GOT3 (cell line): Measurements from ENCODE around the gene R3HDM4.

Source experiments
- DNase-seq: peaks from one replicate; lab custom pipeline; 2025; ENCODE audit warnings: mixed read lengths; lab: John Stamatoyannopoulos, UW

Gene R3HDM4

DNA sequence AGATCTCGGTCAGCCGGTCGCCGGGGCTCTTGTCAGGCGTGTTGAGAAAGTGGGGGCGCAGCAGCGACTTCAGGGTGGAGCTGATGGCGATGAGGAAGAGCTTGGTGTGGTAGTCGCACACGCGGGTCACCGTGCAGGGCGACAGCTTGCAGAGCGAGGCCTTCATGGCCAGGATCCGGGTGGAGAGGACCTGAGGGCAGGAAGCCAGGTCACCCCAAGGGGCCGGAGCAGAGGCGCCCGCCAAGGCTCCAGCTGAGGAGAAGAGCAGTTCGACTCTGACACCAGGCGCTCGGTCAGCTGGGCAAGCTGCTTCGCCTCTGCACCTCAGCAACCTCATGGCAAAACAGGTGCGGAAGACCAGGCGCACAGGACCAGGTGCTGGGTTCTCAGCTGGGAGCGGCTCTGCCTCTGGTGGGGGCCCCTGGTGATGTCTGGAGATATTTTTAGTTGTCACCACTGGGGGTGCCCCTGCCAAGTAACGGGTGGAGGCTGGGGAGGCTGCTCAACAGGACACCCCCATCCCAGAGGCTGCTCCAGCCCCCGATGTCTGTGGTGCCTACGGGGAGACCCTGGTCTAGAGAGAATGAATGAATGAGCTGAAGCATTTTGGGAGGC lies 37.6 kb downstream of the R3HDM4 start:
- DNase-seq, result no peak

DNA sequence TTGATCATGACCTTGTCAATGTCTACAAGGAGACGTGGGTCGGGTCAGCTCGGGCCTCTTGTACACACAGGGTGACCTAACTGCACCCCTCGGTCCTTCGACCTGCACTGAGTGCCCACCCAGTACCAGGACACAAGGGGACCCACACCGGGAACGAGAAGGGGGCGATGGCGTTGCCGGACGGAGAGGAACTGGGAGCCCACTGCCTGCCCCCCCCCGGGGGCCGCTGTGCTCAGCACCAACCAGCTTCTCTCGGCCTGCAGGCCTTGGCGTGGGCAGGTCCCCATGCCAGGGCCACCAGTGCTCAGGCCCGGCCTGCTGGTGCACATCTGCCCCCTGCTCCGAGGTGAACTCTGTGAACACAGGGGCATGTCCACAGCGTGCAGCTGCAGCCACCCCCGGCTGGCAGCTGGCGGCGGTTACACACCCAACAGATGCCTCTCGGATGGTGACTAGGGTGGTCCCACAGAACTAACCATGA lies 39.4 kb downstream of the R3HDM4 start:
- no peak for DNase-seq

DNA sequence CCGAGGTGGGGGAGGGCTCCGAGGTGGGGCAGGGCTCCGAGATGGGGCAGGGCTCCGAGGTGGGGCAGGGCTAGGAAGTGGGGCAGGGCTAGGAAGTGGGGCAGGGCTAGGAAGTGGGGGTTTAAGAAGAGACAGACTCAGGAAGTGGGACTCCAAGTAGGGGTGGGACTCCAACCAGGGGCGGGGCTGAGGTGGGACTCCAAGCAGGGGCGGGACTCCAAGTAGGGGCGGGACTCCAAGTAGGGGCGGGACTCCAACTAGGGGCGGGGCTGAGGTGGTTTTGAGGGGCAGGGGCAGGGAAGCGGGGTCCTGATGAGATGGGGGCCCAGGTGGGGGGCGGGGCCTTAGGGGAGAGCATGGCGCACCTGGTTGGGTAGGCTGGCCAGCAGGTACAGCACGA lies 39.9 kb downstream of the R3HDM4 start:
- no peak for DNase-seq

DNA sequence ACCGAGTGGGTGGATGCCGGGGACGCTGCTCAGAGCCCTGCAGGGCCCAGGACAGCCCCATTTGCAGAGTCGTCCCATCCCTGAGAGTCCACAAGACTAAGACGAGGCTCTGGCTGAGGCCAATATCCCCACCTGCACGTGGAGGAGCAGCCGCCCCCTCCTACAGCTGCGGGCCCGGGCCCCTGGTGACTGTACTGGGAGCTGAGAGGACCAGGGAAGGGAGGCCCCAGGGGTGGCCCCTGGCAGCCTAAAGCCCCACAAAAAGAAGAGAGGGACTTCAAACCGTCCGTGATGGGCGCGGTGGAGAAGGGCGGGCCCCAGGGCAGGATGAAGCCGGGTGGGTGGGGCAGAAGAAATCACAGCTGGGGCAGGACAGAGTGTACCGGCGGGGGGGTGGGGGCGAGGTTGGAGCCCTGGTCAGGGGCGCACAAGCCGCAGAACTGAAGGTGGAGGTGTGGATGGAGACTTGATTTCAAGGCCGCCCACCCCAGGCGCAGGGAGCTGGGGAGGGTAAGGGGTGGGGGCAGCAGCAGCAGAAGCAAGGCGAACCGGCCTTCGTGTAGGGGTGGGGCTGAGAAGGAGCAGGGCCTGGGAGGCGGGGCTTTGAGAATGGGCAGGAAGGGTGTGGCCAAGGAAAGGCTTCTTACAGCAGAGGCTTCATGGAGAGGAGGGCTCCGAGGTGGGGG lies 40.6 kb downstream of the R3HDM4 start:
- DNase-seq, result no peak

DNA sequence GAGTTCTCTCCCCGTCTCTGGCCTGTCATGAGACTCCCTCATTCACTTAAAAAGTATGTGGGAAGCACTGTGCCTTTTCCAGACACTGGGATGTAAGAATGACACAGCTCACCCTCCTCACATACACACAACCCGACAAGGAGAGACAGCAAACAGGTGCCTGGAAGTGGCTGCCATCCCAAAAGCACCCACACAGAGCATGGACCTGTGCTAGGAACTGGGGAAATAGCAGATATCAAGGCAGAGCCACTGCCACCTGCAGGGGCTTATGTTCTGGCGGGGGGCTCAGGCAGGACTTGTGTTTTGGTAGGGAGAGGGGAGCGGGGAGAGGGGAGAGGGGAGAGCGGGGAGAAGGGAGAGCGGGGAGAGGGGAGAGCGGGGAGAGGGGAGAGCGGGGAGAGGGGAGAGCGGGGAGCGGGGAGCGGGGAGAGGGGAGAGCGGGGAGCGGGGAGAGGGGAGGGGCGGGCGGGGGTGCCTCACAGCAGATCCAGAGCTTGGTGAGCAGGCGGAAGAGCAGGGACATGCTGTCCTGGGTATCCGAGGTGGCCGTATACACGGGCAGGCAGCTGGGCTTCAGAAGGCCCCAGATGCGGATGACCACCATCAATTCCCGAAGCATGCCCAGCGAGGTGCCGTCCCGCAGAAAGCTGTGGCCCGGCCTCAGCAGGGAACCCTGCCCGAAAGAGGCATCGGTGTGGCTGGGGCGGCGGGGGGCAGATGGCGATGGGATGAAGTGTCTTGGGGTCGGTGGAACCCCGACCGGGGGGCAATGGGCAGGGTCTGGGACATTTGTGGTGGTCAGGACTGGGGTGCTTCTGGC lies 41.4 kb downstream of the R3HDM4 start:
- DNase-seq, result no peak

DNA sequence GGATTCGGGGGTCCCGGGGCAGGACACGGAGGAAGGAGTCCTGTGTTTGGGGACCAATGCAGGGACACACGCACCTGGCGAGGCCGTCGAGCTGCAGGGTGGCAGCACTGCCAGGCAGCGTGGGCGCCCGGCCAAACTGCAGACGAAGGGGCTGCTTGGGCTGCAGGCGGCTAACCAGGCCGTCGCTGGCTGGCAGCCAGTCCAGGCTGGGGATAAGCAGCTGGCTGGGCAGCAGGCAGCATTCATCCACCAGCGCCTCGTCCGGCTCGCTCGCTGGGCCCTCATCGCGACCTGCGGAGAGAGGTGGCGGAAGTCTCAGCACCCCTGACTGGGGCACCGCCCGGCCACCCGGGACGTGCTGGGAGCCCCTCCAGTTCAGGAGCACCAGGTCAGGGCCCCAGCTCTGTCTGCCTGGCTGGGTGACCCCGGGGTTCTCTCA lies 42.0 kb downstream of the R3HDM4 start:
- no peak for DNase-seq

DNA sequence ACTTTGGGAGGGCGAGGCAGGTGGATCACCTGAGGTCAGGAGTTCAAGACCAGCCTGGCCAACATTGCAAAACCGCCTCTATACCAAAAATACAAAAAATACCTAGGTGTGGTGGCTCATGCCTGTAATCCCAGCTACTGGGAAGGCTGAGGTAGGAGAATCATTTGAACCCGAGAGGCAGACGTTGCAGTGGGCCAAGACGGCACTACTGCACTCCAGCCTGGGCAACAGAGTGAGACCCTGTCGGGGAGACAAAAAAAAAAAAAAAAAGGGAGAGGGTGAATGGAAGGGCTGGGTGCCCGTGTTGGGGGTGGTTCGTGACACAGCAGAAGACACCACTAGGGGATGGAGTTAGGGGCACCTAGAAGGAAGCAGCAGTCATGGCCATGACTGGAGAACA lies 42.7 kb downstream of the R3HDM4 start:
- no peak for DNase-seq

DNA sequence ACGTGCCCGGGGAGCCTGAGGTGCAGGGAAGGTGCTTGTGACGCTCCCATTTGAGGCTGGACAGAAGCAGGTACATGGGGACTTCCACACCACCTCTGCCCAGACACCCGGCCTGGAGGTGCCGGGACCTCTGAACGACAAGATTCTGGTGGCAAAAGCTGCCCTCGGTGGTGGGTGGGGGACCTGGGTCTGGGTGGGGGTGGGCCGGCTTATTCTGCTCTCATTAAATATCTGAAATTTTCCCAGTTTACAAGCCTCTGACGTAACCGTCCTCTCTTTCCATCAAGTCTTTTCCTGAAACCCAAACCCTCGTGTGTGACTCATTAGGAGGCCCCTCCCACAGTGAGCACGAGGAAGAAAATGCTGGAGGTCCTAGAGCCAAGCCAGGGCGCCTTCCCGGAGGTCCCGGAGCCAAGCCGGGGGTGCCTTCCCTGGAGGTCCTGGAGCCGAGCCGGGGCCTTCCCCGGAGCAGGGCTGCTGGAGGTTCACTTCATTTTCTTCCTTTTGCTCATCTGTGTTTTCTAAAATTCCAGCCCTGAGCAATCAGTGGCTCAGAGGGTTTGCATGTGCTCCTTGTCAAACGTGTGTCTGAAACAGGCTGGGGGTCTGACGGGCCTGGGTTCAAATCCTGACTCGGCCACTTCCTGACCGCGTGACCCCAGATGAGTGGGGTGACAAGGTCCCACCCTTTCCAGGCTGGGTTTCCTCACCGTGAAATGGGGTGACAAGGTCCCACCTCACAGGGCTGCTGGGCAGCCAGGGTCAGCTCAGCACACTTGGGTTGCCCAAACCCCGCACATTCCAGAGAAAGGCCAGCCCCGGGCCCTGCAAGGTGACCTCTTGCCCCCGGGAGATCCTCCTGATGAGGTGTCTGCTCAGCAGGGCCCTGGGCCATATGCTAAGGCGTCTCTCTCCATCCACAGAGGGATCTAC lies 43.5 kb downstream of the R3HDM4 start:
- DNase-seq, result no peak

DNA sequence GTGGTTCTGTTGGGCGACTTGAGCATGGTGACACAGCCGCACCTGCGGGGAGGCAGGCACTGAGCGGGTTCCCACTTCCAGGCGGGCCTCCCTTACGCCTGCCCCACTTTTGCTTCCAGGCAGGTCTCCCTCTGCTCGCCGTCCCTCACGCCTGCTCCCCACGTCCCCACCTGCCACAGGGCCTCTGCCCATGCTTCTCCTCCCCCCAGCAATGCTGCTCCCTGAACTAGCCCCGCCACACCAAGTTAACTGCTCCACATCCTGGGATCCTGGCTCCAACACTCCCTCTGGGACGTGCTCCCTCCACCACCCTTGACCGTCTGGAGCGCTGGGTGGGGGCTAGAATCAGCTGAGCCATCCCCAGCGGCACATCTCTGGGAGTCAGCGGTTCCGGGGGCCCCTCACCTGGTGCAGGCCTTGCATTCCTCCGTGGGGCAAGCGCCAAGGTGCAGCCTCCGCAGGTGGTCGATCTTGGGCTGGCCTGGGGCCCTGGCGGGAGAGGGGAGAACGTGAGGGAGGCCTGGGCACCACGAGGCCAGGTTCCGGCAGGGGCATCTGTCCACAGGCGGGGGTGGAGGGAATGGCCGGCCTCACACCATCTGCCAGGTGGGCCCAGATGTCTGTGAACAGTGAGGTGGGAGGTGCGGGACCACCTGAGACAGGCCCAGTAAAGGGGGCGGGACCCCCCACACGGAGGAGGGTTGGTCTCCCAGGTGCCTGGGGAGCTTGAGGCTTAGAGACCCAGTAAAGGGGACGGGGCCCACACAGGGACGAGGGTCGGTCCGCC lies 44.4 kb downstream of the R3HDM4 start:
- DNase-seq, result no peak

DNA sequence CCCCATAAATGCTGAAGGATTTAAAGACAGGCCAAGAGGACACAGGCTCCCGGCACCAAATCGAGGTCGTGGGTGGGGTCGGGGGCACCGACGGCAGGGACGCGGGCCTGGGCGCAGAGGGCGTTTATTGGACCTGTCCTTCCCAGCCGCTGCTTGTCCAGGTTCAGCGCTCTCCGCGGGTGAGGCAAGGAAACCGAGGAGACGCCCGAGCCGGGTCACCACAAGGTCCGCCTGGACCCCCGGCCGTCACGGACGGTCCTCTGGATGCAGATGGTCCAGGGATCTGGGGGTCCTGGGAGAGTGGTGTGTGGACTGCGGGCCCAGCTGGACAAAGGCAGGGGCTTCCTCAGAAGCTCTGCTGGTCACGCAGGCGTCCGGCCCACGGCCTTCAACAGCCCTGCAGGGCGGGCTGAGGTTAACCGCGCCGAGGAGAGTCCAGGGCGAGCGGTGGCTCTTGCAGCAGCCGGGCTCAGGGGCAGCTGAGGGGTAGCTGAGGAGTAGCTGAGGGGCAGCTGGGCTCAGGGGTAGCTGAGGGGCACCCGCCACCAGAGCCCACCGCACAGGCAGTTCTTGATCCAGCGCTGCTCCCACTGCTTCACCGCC lies 45.1 kb downstream of the R3HDM4 start:
- no peak for DNase-seq

DNA sequence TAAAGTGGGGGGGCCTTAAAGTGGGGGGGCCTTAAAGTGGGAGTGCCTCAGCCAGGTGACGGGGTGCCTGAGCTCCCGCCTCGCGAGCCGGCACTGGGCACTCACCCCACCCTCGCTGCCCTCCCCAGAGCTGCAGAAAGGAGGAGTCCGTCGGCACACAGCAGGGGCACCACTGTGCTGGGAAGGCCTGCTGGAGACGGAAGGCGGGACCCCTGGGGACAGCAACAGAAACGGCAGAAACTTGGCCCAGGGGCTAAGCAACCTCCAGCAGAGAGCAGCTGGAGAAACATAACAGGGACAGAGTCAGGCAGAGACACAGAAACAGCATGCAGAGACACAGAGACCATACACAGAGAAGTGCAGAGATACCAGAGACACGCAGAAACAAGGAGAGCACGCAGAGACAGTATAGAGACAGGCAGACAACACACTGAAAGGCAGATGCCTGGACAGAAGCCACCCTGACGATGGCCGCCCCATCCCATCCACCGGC lies 45.7 kb downstream of the R3HDM4 start:
- no peak for DNase-seq

DNA sequence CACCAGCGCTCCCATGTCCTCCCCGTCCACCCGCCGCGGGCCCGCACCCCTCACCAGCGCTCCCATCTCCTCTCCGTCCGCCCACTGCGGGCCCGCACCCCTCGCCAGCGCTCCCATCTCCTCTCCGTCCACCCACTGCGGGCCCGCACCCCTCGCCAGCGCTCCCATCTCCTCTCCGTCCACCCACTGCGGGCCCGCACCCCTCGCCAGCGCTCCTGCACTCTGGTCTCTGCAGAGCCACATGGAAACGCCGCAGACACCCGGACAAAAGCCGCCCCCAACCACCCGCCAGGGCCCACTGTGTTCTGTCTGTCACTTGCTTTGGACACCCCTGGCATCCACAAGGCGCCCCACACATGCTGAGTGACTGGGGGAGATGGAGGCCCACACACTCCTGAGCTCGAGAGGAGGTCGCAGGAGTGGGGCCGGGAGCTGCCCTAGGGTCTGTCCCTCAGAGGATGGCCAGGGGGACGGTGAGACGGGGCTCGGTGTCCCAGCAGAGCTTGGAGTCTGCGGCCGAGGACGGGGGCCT lies 46.2 kb downstream of the R3HDM4 start:
- DNase-seq, result no peak

DNA sequence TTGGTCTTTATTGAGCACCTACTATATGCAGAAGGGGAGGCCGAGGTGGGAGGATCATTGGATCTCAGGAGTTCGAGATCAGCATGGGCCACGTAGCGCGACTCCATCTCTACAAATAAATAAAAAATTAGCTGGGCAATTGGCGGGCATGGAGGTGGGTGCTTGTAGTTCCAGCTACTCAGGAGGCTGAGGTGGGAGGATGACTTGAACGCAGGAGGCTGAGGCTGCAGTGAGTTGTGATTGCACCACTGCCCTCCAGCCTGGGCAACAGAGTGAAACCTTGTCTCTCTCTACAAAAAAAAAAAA lies 49.8 kb downstream of the R3HDM4 start:
- DNase-seq, result no peak

DNA sequence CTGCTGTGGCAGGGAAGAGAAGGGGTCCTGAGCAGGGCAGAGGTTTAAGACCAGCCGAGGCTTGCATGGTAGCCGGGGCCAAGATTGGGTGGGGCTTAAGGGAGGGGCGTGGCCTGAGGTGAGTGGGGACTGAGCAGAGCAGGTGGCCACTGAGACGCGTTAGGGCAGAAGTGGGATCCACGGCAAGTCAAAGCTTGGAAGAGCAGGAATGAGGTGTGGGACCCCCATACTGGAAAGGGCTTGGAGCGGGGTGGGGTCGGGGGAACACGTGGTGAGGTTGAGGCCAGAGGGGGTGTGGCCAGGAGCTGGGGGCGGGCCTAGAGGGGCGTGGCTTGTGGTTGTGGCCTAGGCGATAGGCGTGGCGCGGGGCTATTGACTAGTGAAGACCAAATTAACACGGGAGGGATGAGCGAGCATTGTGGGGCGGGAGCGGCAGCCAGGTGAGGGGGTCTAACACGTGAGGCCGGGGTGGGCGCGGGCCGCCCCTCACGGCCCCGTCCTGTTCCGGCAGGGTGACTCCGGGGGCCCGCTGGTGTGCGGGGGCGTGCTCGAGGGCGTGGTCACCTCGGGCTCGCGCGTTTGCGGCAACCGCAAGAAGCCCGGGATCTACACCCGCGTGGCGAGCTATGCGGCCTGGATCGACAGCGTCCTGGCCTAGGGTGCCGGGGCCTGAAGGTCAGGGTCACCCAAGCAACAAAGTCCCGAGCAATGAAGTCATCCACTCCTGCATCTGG lies 50.3 kb downstream of the R3HDM4 start:
- DNase-seq, result no peak

DNA sequence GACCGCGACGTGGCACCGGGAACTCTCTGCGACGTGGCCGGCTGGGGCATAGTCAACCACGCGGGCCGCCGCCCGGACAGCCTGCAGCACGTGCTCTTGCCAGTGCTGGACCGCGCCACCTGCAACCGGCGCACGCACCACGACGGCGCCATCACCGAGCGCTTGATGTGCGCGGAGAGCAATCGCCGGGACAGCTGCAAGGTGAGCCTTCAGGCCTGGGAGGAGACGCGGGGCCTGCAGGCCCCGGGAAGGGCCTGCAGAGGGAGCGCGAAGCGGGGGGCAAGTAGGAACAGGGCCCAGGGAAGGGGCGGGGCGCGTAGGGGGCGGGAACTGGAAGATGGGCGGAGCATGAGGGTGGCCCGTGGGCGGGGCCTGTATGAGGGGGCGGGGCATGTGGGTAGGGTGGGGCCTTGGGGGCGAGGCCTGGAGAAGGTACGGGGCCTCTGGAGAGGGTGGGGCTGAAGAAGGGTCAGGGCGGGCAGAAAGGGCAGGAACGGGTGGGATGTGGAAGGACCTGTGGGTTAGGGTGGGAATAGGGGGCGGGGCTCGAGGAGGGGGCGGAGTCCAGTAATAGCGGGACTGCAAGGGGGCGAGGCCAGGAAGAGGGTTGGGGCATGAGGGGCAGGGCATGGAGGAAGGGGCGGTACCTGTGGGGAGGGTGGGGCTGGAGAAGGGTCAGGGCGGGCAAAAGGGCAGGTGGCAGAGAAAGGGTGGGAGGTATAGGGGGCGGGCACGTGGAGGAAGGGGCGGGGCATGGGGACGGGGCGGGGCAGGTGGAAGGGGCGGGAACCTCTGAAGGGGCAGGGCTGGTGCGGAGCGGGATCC lies 51.1 kb downstream of the R3HDM4 start:
- no peak for DNase-seq

DNA sequence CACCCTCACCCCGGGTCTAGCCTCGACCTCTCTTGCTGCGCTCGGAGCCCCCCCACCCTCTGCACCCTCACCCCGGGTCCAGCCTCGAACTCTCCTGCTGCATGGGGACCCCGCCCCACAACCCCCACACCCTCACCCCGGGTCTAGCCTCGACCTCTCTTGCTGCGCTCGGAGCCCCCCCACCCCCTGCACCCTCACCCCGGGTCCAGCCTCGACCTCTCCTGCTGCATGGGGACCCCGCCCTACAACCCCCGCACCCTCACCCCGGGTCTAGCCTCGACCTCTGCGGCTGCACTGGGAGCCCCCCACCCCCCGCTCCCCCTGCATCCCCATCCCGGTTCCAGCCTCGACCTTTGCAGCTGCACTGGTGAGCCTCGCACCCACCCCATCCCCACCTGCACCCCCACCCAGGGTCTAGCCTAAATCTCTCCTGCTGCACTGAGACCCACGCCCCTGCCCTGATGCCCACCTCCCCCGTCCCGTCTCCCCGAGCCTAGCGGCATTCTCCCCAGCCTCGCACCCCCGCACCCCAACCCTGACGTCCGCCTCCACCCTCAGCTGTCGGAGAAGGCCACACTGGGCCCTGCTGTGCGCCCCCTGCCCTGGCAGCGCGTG lies 51.8 kb downstream of the R3HDM4 start:
- DNase-seq, result no peak

DNA sequence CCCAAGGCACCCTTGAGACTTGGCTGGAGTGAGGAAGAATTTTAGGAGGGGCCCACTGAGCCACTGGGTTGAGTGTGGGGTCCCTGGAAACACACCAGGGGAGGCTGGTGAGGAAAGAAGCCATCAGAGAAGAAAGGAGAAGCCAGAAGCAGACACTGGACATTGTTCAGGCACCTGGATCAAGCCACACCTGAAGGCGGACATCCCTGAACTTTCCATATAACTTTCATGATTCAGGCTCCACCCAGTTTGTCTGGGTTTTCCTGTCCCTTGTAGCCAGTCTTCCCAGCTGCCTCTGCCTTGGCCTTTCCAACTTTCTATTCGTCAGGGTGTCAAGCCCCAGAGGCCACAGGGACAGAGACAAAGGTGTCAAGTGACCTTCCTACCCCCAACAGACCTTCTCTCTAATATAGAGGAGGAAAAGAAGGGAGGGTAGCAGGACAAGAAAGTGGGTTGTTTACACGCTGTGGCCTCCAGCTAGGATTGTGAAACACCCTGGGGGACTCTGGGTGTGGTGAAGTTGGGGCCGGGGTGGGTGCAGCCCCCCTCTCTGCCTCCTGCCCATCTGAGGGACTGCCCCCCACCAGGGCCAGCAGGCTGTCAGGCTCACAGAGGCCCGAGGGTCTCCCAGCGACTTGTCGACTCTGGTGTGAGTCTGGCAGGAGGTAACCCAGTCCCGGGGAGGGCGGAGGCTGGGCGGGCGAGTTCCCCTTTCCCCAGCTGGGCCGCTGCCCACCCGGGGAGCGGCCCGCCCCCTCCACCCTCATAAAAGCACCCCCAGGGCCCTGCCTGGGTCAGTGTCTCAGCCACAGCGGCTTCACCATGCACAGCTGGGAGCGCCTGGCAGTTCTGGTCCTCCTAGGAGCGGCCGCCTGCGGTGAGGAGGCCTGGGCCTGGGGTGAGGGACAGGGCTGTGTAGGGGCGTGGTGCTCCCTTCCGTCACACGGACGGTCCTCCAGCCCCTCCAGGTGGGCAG lies 53.9 kb downstream of the R3HDM4 start, which contains the start of gene CFD:
CFD (plus strand) TSS at position 797 of the 976 bp plus-strand sequence; CDS start at position 823, 26 bp downstream.
- DNase-seq, result no peak
